ENCODE measurements around the gene SOX13.

GRCh38 chr1:204065174-204065985 lies 7.5 kb upstream of the SOX13 start:
- no peak for TF ChIP-seq CTCF (IDR thresholded peaks at IDR 0.05)
- no peak for TF ChIP-seq POLR2A (IDR thresholded peaks at IDR 0.05)

All from uterus (tissue), 2 donors.